Esophagus muscularis mucosa (tissue), 4 donors: ENCODE results near the gene WWOX.

Experiments used
- EP300 ChIP-seq: sonication (generic); formaldehyde crosslinking; IDR thresholded peaks from one replicate; pipeline ENCODE4 v1.6.1; 2017; ENCODE audit warnings: antibody characterized with exemption
- POLR2A ChIP-seq: fragments of 450-650 bp; IDR thresholded peaks from one replicate; pipeline ENCODE4 v1.6.1; 2017; ENCODE audit warnings: antibody characterized with exemption, moderate library complexity, mild to moderate bottlenecking, low read depth
- POLR2AphosphoS5 ChIP-seq, 2 donors: sonication (generic); formaldehyde crosslinking; IDR thresholded peaks; one replicate each; pipeline ENCODE4 v1.6.1; 2017; ENCODE audit warnings: antibody characterized with exemption in 2 of 2
- TF ChIP-seq, protein P1 (sequence below), 3 experiments: fragments of 200-600 bp in 2 of 3; fragments of 450-650 bp in 1 of 3; sonication (generic) in 2 of 3; IDR thresholded peaks; one replicate each; pipeline ENCODE4 v1.5.1; 2017 to 2019; ENCODE audit warnings: antibody characterized with exemption in 3 of 3, mild to moderate bottlenecking in 2 of 3, moderate library complexity in 1 of 3

DNA sequence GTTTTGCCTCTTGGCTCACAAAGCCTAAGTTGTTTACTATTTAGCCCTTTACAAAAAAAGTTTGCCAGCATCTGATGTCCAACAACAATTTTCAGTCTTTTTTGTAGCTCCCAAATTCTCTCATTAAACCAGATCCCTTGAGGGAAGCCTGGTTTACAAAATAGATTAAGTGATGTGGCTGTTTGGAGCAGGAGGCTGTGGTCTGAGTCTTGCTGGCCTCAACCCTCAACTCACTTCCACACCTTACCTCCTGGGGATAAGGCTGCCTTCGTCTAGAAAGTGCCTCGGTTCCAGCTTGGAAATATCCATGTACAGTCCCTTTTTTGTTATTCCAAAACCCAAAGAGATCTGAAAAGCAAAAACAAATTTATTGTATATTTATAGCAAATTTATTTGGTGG is 138.4 kb downstream of the WWOX start:
- TF ChIP-seq, protein P1, sequence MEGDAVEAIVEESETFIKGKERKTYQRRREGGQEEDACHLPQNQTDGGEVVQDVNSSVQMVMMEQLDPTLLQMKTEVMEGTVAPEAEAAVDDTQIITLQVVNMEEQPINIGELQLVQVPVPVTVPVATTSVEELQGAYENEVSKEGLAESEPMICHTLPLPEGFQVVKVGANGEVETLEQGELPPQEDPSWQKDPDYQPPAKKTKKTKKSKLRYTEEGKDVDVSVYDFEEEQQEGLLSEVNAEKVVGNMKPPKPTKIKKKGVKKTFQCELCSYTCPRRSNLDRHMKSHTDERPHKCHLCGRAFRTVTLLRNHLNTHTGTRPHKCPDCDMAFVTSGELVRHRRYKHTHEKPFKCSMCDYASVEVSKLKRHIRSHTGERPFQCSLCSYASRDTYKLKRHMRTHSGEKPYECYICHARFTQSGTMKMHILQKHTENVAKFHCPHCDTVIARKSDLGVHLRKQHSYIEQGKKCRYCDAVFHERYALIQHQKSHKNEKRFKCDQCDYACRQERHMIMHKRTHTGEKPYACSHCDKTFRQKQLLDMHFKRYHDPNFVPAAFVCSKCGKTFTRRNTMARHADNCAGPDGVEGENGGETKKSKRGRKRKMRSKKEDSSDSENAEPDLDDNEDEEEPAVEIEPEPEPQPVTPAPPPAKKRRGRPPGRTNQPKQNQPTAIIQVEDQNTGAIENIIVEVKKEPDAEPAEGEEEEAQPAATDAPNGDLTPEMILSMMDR (IDR thresholded peaks at IDR 0.05) = no peak
- no peak for TF ChIP-seq POLR2A
- no peak for TF ChIP-seq POLR2AphosphoS5 (IDR thresholded peaks at IDR 0.05)
- no peak for TF ChIP-seq EP300
